CD4-positive, alpha-beta T cell treated with Interferon gamma for 1 hour (primary cell): Measurements from ENCODE around the gene UNCX.

Experiments used
- DNase-seq: peaks from one replicate; pipeline ENCODE4 v3.0.0-alpha.2; 2020

Gene UNCX

GRCh38 chr7:1233333-1234048 is 819 bp downstream of the UNCX start:
- DNase-seq, result no peak

- DNase-seq, result no peak
These were observed 1.6 kb downstream of the UNCX start for GRCh38 chr7:1234049-1234880.

- no peak for DNase-seq
These were observed 2.3 kb downstream of the UNCX start for GRCh38 chr7:1234881-1235500.

- no peak for DNase-seq
These were observed 2.9 kb downstream of the UNCX start for GRCh38 chr7:1235501-1236131.

GRCh38 chr7:1236132-1236661 is 3.5 kb downstream of the UNCX start:
- no peak for DNase-seq

- no peak for DNase-seq
These were observed 4.4 kb downstream of the UNCX start for GRCh38 chr7:1236831-1237701.

GRCh38 chr7:1237704-1238255 is 5.1 kb downstream of the UNCX start:
- DNase-seq, result no peak

GRCh38 chr7:1238450-1238882 is 5.8 kb downstream of the UNCX start:
- DNase-seq, result no peak

GRCh38 chr7:1238931-1239802 is 6.5 kb downstream of the UNCX start:
- DNase-seq, result no peak

- no peak for DNase-seq
These were observed 7.3 kb downstream of the UNCX start for GRCh38 chr7:1239803-1240516.

GRCh38 chr7:1240517-1241257 is 8.0 kb downstream of the UNCX start:
- no peak for DNase-seq

GRCh38 chr7:1241258-1241602 is 8.6 kb downstream of the UNCX start:
- DNase-seq, result no peak

- no peak for DNase-seq
These were observed 9.1 kb downstream of the UNCX start for GRCh38 chr7:1241603-1242255.

- no peak for DNase-seq
These were observed 9.6 kb downstream of the UNCX start for GRCh38 chr7:1242256-1242605.

- no peak for DNase-seq
These were observed 10.1 kb downstream of the UNCX start for GRCh38 chr7:1242606-1243289.

GRCh38 chr7:1243290-1243963 is 10.8 kb downstream of the UNCX start:
- DNase-seq, result no peak

- no peak for DNase-seq
These were observed 11.3 kb downstream of the UNCX start for GRCh38 chr7:1243964-1244416.
